ENCODE results near the gene PXMP2.

DNA sequence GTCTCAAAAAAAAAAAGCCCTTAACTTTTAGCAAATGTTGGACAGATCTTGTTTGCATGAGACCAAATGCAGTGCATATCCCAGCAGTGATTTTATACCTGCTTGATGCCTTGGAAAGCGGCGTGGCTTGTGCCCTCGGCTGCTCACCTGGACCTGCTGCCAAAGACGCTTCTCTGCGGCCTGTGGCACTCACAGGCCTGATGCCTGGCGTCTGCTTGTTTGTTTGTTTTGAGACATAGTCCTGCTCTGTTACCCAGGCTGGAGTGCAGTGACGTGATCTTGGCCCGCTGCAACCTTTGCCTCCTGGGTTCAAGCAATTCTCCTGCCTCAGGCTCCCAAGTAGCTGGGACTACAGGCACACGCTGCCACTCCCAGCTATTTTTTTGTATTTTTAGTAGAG is 28.5 kb downstream of the PXMP2 start:
- TF ChIP-seq, protein P1, sequence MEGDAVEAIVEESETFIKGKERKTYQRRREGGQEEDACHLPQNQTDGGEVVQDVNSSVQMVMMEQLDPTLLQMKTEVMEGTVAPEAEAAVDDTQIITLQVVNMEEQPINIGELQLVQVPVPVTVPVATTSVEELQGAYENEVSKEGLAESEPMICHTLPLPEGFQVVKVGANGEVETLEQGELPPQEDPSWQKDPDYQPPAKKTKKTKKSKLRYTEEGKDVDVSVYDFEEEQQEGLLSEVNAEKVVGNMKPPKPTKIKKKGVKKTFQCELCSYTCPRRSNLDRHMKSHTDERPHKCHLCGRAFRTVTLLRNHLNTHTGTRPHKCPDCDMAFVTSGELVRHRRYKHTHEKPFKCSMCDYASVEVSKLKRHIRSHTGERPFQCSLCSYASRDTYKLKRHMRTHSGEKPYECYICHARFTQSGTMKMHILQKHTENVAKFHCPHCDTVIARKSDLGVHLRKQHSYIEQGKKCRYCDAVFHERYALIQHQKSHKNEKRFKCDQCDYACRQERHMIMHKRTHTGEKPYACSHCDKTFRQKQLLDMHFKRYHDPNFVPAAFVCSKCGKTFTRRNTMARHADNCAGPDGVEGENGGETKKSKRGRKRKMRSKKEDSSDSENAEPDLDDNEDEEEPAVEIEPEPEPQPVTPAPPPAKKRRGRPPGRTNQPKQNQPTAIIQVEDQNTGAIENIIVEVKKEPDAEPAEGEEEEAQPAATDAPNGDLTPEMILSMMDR (IDR thresholded peaks at IDR 0.05; ENCODE audit: insufficient read depth, low read depth, low read length) = no peak
- TF ChIP-seq EZH2 (IDR thresholded peaks at IDR 0.05; ENCODE audit: insufficient read depth, low read length) = no peak

Measured in astrocyte (in vitro differentiated cells and primary cell).